MM.1S (cell line): ENCODE data around the gene STEAP2.

Source experiments
- DNase-seq: peaks from one replicate; pipeline ENCODE4 v3.0.0-alpha.2; 2015
- H2AFZ ChIP-seq: fragments of 300-600 bp; sonication (generic); 2 replicates; pipeline ENCODE4 v1.6.0; 2016; ENCODE audit warnings: antibody characterized with exemption, low read length
- H3F3A ChIP-seq: fragments of 300-600 bp; sonication (generic); 2 replicates; pipeline ENCODE4 v1.6.1; 2016; ENCODE audit warnings: mild to moderate bottlenecking, antibody characterized with exemption, low read length, moderate library complexity, mixed read lengths; ENCODE audit not compliant: insufficient read depth
- H3K27ac ChIP-seq: fragments of 300-600 bp; sonication (generic); 2 replicates; pipeline ENCODE4 v1.5.1; 2016; ENCODE audit warnings: mild to moderate bottlenecking, low read length
- H3K27me3 ChIP-seq: fragments of 300-600 bp; sonication (generic); replicated peaks from 2 replicates; pipeline ENCODE4 v1.6.0; 2016; ENCODE audit warnings: low read length; ENCODE audit not compliant: insufficient read depth
- H3K36me3 ChIP-seq: fragments of 300-600 bp; sonication (generic); replicated peaks from 2 replicates; pipeline ENCODE4 v1.6.1; 2016; ENCODE audit warnings: mild to moderate bottlenecking, low read length, mixed read lengths; ENCODE audit not compliant: insufficient read depth
- H3K4me1 ChIP-seq: fragments of 300-600 bp; sonication (generic); 2 replicates; pipeline ENCODE4 v1.6.1; 2016; ENCODE audit warnings: low read length, mixed read lengths
- H3K4me2 ChIP-seq: fragments of 300-600 bp; sonication (generic); 2 replicates; pipeline ENCODE4 v1.6.0; 2016; ENCODE audit warnings: low read depth, low read length
- H3K4me3 ChIP-seq: fragments of 300-600 bp; sonication (generic); 2 replicates; pipeline ENCODE4 v1.5.1; 2016; ENCODE audit warnings: low read length, mixed read lengths
- H3K79me2 ChIP-seq: fragments of 300-600 bp; sonication (generic); 2 replicates; pipeline ENCODE4 v1.6.1; 2016; ENCODE audit warnings: mixed run types, low read length, mixed read lengths
- H3K9ac ChIP-seq: fragments of 300-600 bp; sonication (generic); 2 replicates; pipeline ENCODE4 v1.6.1; 2016; ENCODE audit warnings: low read length, mixed read lengths
- H3K9me2 ChIP-seq: fragments of 300-600 bp; sonication (generic); replicated peaks from 2 replicates; pipeline ENCODE4 v1.6.1; 2016; ENCODE audit warnings: mild to moderate bottlenecking, low read length, mixed read lengths; ENCODE audit not compliant: insufficient read depth
- H3K9me3 ChIP-seq: fragments of 300-600 bp; sonication (generic); replicated peaks from 2 replicates; pipeline ENCODE4 v1.6.1; 2016; ENCODE audit warnings: mild to moderate bottlenecking, low read length, mixed read lengths; ENCODE audit not compliant: insufficient read depth
- H4K20me1 ChIP-seq: fragments of 300-600 bp; sonication (generic); 2 replicates; pipeline ENCODE4 v1.6.1; 2016; ENCODE audit warnings: mild to moderate bottlenecking, low read length, moderate library complexity, mixed read lengths; ENCODE audit not compliant: insufficient read depth
- EZH2 ChIP-seq: fragments of 300-600 bp; sonication (generic); optimal IDR thresholded peaks from 2 replicates; pipeline ENCODE3; 2017; ENCODE audit warnings: low read depth, mild to moderate bottlenecking, antibody characterized with exemption, low read length, mixed read lengths
- EZH2phosphoT487 ChIP-seq: fragments of 300-600 bp; sonication (generic); IDR thresholded peaks from 2 replicates; pipeline ENCODE4 v1.6.1; 2018; ENCODE audit warnings: antibody characterized with exemption, low read length
- TF ChIP-seq, protein P1 (sequence below): fragments of 300-600 bp; sonication (generic); IDR thresholded peaks from 2 replicates; pipeline ENCODE4 v1.5.1; 2016; ENCODE audit warnings: antibody characterized with exemption, low read length, mixed read lengths

Gene STEAP2

DNA sequence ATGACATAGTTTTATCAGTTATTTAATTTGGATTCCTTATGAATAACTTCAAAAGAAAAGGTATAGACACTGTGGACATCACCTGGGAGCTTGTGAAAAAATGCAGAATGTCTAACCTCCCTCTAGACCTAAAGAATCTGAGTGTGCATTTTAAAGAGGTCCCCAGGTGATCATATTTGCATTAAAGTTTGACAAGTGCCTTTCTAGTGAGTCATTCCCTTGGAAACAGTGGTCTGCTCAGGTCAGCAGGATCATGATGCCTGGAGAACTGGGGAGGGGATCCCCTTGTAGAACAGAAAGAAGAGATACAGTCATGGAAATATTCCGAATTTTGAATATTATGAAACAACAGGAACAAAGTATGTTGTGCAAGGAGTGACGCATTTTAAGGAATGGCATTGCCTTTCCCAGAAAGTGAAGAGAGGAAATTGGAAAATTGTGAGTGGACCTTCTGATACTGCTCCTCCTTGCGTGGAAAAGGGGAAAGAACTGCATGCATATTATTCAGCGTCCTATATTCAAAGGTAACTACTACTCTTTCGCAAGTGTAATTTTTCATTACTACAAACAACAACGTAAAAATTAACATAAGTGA lies 4.6 kb downstream of the STEAP2 start:
- H3K4me3 ChIP-seq, result no peak overlapping the region
- H3K27ac ChIP-seq, result no peak overlapping the region
- no peaks in the 10 kb centered on the region for H3K27me3 ChIP-seq
- H3F3A ChIP-seq, result no peaks in the 10 kb centered on the region
- no peak overlapping the region for H3K9ac ChIP-seq
- H3K4me2 ChIP-seq, result no peak overlapping the region
- no peaks in the 10 kb centered on the region for H3K4me1 ChIP-seq
- no peaks in the 10 kb centered on the region for H3K9me3 ChIP-seq
- H4K20me1 ChIP-seq, result no peaks in the 10 kb centered on the region
- DNase-seq, result no peak
- H3K79me2 ChIP-seq, result no peaks in the 10 kb centered on the region
- no peak for TF ChIP-seq EZH2
- no peak for TF ChIP-seq EZH2phosphoT487
- TF ChIP-seq, protein P1, sequence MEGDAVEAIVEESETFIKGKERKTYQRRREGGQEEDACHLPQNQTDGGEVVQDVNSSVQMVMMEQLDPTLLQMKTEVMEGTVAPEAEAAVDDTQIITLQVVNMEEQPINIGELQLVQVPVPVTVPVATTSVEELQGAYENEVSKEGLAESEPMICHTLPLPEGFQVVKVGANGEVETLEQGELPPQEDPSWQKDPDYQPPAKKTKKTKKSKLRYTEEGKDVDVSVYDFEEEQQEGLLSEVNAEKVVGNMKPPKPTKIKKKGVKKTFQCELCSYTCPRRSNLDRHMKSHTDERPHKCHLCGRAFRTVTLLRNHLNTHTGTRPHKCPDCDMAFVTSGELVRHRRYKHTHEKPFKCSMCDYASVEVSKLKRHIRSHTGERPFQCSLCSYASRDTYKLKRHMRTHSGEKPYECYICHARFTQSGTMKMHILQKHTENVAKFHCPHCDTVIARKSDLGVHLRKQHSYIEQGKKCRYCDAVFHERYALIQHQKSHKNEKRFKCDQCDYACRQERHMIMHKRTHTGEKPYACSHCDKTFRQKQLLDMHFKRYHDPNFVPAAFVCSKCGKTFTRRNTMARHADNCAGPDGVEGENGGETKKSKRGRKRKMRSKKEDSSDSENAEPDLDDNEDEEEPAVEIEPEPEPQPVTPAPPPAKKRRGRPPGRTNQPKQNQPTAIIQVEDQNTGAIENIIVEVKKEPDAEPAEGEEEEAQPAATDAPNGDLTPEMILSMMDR, result no peak
- H3K9me2 ChIP-seq, result no peaks in the 10 kb centered on the region
- H3K36me3 ChIP-seq, result no peaks in the 10 kb centered on the region
- no peak overlapping the region for H2AFZ ChIP-seq

DNA sequence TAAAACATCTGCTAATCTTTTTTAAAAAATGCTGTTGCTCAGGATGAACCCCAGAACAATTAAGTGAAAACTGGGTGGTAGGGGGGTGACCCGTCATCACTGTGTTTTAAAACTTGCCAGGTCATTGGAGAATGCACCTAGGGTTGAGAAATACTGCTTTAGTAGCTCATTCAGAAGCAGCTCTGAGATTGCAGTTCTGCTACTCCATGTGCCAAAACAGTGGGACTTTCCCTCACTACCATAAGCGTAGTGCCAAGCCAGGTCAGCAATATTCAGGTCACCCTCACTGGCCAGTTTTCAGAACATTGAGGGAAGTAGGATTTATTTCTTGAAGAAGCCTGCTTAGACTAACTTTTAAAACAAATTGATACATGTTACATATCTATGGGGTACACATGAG lies 5.2 kb downstream of the STEAP2 start:
- no peak overlapping the region for H3K4me2 ChIP-seq
- no peaks in the 10 kb centered on the region for H3K9me2 ChIP-seq
- H3K4me3 ChIP-seq, result no peak overlapping the region
- no peak overlapping the region for H3K9ac ChIP-seq
- H3K36me3 ChIP-seq, result no peaks in the 10 kb centered on the region
- no peaks in the 10 kb centered on the region for H3F3A ChIP-seq
- no peaks in the 10 kb centered on the region for H3K4me1 ChIP-seq
- no peaks in the 10 kb centered on the region for H3K9me3 ChIP-seq
- no peaks in the 10 kb centered on the region for H3K79me2 ChIP-seq
- TF ChIP-seq EZH2, result no peak
- TF ChIP-seq, protein P1, result no peak
- TF ChIP-seq EZH2phosphoT487, result no peak
- H3K27me3 ChIP-seq, result no peaks in the 10 kb centered on the region
- H3K27ac ChIP-seq, result no peak overlapping the region
- no peaks in the 10 kb centered on the region for H4K20me1 ChIP-seq
- DNase-seq, result no peak
- H2AFZ ChIP-seq, result no peak overlapping the region

DNA sequence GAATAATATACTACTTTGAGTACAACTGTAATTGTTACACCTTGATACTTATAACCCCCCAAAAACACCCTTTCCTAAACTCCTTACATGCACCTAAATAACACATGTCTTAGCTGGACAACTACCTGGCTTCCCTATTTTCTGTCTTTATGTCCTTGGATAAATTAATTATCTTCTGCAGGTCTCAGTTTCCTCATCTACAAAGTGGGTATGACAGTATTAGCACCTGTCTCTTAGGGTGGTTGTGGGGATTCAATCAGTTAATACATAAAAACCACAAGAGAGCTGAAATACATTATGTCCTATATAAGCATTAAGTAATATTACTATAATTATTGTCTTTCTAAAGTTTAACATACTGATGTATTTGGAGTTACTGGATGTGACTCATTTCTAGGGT lies 10.8 kb downstream of the STEAP2 start:
- Histone ChIP-seq H3K79me2 (no peaks in the 10 kb centered on the region), H2AFZ (no peak overlapping the region), H3F3A (no peaks in the 10 kb centered on the region), H3K9ac (no peak overlapping the region), H3K4me2 (no peak overlapping the region), H3K9me3 (no peaks in the 10 kb centered on the region), H3K27me3 (no peaks in the 10 kb centered on the region), H3K4me3 (no peak overlapping the region), H3K4me1 (no peaks in the 10 kb centered on the region), H4K20me1 (no peaks in the 10 kb centered on the region), H3K36me3 (no peaks in the 10 kb centered on the region), H3K9me2 (no peaks in the 10 kb centered on the region), H3K27ac (no peak overlapping the region)
- no peak for DNase-seq
- TF ChIP-seq EZH2phosphoT487 (no peak), EZH2 (no peak)
- TF ChIP-seq, protein P1, result no peak
